ENCODE results near the gene RPS8.

Gene RPS8

GRCh38 chr1:44820328-44821239 is 45.2 kb downstream of the RPS8 start:
- no peak for TF ChIP-seq CTCF (IDR thresholded peaks at IDR 0.05)

GRCh38 chr1:44821240-44821715 is 45.9 kb downstream of the RPS8 start:
- no peak for TF ChIP-seq CTCF (IDR thresholded peaks at IDR 0.05)

GRCh38 chr1:44822131-44822701 is 46.9 kb downstream of the RPS8 start:
- TF ChIP-seq CTCF (IDR thresholded peaks at IDR 0.05), result no peak

- TF ChIP-seq CTCF (IDR thresholded peaks at IDR 0.05), result no peak
These were observed 47.7 kb downstream of the RPS8 start for GRCh38 chr1:44822981-44823451.

- TF ChIP-seq CTCF (IDR thresholded peaks at IDR 0.05), result no peak
These were observed 51.2 kb downstream of the RPS8 start for GRCh38 chr1:44826375-44827196.

- no peak for TF ChIP-seq CTCF (IDR thresholded peaks at IDR 0.05)
These were observed 52.1 kb downstream of the RPS8 start for GRCh38 chr1:44827197-44828002.
